SH-SY5Y (cell line): ENCODE data around the gene BST1.

Experiments used
- GATA2 ChIP-seq: IDR thresholded peaks from 2 replicates; pipeline ENCODE4 v1.6.1; 2011; ENCODE audit warnings: mild to moderate bottlenecking, low read depth, low read length
- GATA3 ChIP-seq: IDR thresholded peaks from 2 replicates; pipeline ENCODE4 v1.6.1; 2011; ENCODE audit warnings: low read depth, mild to moderate bottlenecking, low read length, moderate library complexity

- TF ChIP-seq GATA2 (no peak), GATA3 (no peak)
These were observed 13.3 kb upstream of the BST1 start for GRCh38 chr4:15689540-15689939.
